SK-N-SH (cell line): ENCODE results near the gene RAB20.

Experiments
- EZH2phosphoT487 ChIP-seq: fragments of 200-600 bp; sonication (generic); IDR thresholded peaks from 2 replicates; pipeline ENCODE4 v1.6.1; 2017; ENCODE audit warnings: low read depth, mixed run types, mild to moderate bottlenecking, antibody characterized with exemption, moderate library complexity, borderline replicate concordance
- GABPA ChIP-seq: IDR thresholded peaks from 2 replicates; pipeline ENCODE4 v1.4.0; 2012; ENCODE audit warnings: low read depth, mild to moderate bottlenecking
- MEF2A ChIP-seq: IDR thresholded peaks from 2 replicates; pipeline ENCODE4 v1.4.0; 2012; ENCODE audit warnings: low read depth, borderline replicate concordance
- RXRA ChIP-seq: IDR thresholded peaks from 2 replicates; pipeline ENCODE4 v1.4.0; 2012; ENCODE audit warnings: low read depth, mild to moderate bottlenecking, borderline replicate concordance
- SIN3A ChIP-seq: IDR thresholded peaks from 2 replicates; pipeline ENCODE4 v1.6.1; 2012; ENCODE audit warnings: low read depth, mild to moderate bottlenecking, low read length, moderate library complexity, borderline replicate concordance
- SMC3 ChIP-seq: IDR thresholded peaks from 2 replicates; pipeline ENCODE4 v1.6.1; 2012; ENCODE audit warnings: low read depth, low read length, improper control_type of control experiment
- TAF1 ChIP-seq: IDR thresholded peaks from 2 replicates; pipeline ENCODE4 v1.6.1; 2012; ENCODE audit warnings: low read depth, mild to moderate bottlenecking, low read length, moderate library complexity, borderline replicate concordance
- TCF12 ChIP-seq: IDR thresholded peaks from 2 replicates; pipeline ENCODE4 v1.4.0; 2012
- YY1 ChIP-seq: IDR thresholded peaks from 2 replicates; pipeline ENCODE4 v1.4.0; 2012; ENCODE audit warnings: low read depth, mild to moderate bottlenecking
- TF ChIP-seq, protein P1 (sequence below): fragments of 200-600 bp; sonication (generic); IDR thresholded peaks from 2 replicates; pipeline ENCODE4 v1.6.1; 2017; ENCODE audit warnings: antibody characterized with exemption, mild to moderate bottlenecking, moderate library complexity
- TF ChIP-seq, protein P2 (sequence below): IDR thresholded peaks from 2 replicates; pipeline ENCODE4 v1.4.0; 2012; ENCODE audit warnings: low read depth, borderline replicate concordance
- TF ChIP-seq, protein P3 (sequence below): fragments of 150-350 bp; IDR thresholded peaks from 2 replicates; pipeline ENCODE4 v1.6.1; 2017; ENCODE audit warnings: antibody characterized with exemption, low read length, low read depth, borderline replicate concordance
- TF ChIP-seq, protein P4 (sequence below): IDR thresholded peaks from 2 replicates; pipeline ENCODE4 v1.6.1; 2012; ENCODE audit warnings: mild to moderate bottlenecking, low read depth, low read length, moderate library complexity

DNA sequence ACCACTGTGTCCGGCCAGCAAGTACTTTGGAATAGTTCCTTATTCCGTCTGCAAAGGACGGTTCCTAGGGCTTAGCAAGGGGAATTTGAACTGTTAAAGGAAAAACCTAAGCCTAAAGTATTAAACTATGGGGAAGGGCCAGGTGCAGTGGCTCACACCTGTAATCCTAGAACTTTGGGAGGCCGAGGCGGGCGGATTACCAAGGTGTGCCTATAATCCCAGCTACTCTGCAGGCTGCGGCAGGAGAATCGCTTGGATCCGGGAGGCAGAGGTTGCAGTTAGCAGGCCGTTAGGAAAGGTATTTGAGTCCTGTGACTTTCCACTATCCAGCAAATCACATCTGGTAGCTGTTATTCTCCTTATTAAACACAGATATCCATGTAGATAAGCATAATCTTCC lies 9.4 kb upstream of the RAB20 start:
- TF ChIP-seq, protein P1, sequence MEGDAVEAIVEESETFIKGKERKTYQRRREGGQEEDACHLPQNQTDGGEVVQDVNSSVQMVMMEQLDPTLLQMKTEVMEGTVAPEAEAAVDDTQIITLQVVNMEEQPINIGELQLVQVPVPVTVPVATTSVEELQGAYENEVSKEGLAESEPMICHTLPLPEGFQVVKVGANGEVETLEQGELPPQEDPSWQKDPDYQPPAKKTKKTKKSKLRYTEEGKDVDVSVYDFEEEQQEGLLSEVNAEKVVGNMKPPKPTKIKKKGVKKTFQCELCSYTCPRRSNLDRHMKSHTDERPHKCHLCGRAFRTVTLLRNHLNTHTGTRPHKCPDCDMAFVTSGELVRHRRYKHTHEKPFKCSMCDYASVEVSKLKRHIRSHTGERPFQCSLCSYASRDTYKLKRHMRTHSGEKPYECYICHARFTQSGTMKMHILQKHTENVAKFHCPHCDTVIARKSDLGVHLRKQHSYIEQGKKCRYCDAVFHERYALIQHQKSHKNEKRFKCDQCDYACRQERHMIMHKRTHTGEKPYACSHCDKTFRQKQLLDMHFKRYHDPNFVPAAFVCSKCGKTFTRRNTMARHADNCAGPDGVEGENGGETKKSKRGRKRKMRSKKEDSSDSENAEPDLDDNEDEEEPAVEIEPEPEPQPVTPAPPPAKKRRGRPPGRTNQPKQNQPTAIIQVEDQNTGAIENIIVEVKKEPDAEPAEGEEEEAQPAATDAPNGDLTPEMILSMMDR = no peak
- TF ChIP-seq TAF1 = no peak
- TF ChIP-seq SIN3A = no peak
- TF ChIP-seq, protein P2, sequence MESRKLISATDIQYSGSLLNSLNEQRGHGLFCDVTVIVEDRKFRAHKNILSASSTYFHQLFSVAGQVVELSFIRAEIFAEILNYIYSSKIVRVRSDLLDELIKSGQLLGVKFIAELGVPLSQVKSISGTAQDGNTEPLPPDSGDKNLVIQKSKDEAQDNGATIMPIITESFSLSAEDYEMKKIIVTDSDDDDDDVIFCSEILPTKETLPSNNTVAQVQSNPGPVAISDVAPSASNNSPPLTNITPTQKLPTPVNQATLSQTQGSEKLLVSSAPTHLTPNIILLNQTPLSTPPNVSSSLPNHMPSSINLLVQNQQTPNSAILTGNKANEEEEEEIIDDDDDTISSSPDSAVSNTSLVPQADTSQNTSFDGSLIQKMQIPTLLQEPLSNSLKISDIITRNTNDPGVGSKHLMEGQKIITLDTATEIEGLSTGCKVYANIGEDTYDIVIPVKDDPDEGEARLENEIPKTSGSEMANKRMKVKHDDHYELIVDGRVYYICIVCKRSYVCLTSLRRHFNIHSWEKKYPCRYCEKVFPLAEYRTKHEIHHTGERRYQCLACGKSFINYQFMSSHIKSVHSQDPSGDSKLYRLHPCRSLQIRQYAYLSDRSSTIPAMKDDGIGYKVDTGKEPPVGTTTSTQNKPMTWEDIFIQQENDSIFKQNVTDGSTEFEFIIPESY = no peak
- TF ChIP-seq SMC3 = no peak
- TF ChIP-seq GABPA = no peak
- TF ChIP-seq, protein P3, sequence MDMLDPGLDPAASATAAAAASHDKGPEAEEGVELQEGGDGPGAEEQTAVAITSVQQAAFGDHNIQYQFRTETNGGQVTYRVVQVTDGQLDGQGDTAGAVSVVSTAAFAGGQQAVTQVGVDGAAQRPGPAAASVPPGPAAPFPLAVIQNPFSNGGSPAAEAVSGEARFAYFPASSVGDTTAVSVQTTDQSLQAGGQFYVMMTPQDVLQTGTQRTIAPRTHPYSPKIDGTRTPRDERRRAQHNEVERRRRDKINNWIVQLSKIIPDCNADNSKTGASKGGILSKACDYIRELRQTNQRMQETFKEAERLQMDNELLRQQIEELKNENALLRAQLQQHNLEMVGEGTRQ = no peak
- no peak for TF ChIP-seq EZH2phosphoT487
- TF ChIP-seq MEF2A = no peak
- no peak for TF ChIP-seq RXRA
- TF ChIP-seq YY1 = no peak
- no peak for TF ChIP-seq TCF12
- TF ChIP-seq, protein P4, sequence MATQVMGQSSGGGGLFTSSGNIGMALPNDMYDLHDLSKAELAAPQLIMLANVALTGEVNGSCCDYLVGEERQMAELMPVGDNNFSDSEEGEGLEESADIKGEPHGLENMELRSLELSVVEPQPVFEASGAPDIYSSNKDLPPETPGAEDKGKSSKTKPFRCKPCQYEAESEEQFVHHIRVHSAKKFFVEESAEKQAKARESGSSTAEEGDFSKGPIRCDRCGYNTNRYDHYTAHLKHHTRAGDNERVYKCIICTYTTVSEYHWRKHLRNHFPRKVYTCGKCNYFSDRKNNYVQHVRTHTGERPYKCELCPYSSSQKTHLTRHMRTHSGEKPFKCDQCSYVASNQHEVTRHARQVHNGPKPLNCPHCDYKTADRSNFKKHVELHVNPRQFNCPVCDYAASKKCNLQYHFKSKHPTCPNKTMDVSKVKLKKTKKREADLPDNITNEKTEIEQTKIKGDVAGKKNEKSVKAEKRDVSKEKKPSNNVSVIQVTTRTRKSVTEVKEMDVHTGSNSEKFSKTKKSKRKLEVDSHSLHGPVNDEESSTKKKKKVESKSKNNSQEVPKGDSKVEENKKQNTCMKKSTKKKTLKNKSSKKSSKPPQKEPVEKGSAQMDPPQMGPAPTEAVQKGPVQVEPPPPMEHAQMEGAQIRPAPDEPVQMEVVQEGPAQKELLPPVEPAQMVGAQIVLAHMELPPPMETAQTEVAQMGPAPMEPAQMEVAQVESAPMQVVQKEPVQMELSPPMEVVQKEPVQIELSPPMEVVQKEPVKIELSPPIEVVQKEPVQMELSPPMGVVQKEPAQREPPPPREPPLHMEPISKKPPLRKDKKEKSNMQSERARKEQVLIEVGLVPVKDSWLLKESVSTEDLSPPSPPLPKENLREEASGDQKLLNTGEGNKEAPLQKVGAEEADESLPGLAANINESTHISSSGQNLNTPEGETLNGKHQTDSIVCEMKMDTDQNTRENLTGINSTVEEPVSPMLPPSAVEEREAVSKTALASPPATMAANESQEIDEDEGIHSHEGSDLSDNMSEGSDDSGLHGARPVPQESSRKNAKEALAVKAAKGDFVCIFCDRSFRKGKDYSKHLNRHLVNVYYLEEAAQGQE = no peak
